HepG2 (cell line): Measurements from ENCODE around the gene ITGA7. TPM values are rescaled to one million over a fixed set of nuclear protein-coding genes. Genes with fewer than 3 reads are reported as not detected.

Source experiments
- ATAC-seq: fragments of 200-7000 bp; cut with Tn5 transposase; 3 replicates; pipeline ENCODE4 v1.9.1; 2020; ENCODE audit warnings: mild to moderate bottlenecking, moderate library complexity
- BruUV-seq: library from RNA; stranded (reverse); fragments of 400-500 nt; replicated peaks from 2 replicates; lab custom pipeline; 2021; lab: Mats Ljungman, UMichigan
- CTCF ChIA-PET: fragments of 300-600 bp; formaldehyde crosslinking; extraction: SDS; loops from one replicate; lab custom pipeline; 2021; ENCODE audit warnings: low total read pairs, inconsistent platforms, low intra/inter-chr PET ratio; lab: Yijun Ruan, JAX
- POLR2A ChIA-PET: fragments of 350-600 bp; sonication (Branson Sonifier 250); formaldehyde crosslinking; loops from one replicate; lab custom pipeline; 2020; ENCODE audit warnings: antibody characterized with exemption, inconsistent platforms; lab: Yijun Ruan, JAX
- DNase-seq: peaks from one replicate; pipeline ENCODE4 v3.0.0-alpha.2; 2015; ENCODE audit warnings: low spot score
- FAIRE-seq: peaks from 3 replicates; lab custom pipeline; 2011; peaks lifted over from hg19 to GRCh38; lab: Jason Lieb, UNC
- H2AFZ ChIP-seq: one replicate; pipeline ENCODE4 v1.6.1; 2011; ENCODE audit warnings: low read length, inconsistent platforms
- H3K27ac ChIP-seq: fragments of 300-600 bp; 3 replicates; pipeline ENCODE4 v1.8.0; 2011; ENCODE audit warnings: mixed run types, mild to moderate bottlenecking, mixed read lengths, low read length, inconsistent platforms; ENCODE audit not compliant: insufficient read depth; ENCODE audit errors: extremely low read length
- H3K27me3 ChIP-seq, 2 experiments: fragments of 200-600 bp in 1 of 2; 2 replicates in 1 of 2; 3 replicates in 1 of 2; pipeline versions ENCODE4 v1.6.0 to v1.8.0; 2011; ENCODE audit warnings: low read length in 2 of 2, mild to moderate bottlenecking in 2 of 2, moderate library complexity in 2 of 2, inconsistent platforms in 1 of 2; ENCODE audit not compliant: insufficient read depth in 2 of 2, control insufficient read depth in 1 of 2
- H3K36me3 ChIP-seq, 2 experiments: fragments of 200-600 bp in 1 of 2; replicated peaks in 1 of 2; 2 replicates in 1 of 2; 3 replicates in 1 of 2; pipeline versions ENCODE4 v1.5.1 to v1.8.0; 2011; ENCODE audit warnings: low read length in 2 of 2, inconsistent platforms in 1 of 2; ENCODE audit not compliant: insufficient read depth in 2 of 2, control insufficient read depth in 1 of 2
- H3K4me1 ChIP-seq: 2 replicates; pipeline ENCODE4 v1.5.1; 2012; ENCODE audit warnings: low read length, inconsistent platforms; ENCODE audit not compliant: insufficient read depth
- H3K4me2 ChIP-seq: 2 replicates; pipeline ENCODE4 v1.6.0; 2011; ENCODE audit warnings: low read depth, low read length, inconsistent platforms
- H3K4me3 ChIP-seq, 3 experiments: fragments of 200-600 bp in 1 of 3; sonication (generic), shearing (Covaris generic) in 1 of 3; replicated peaks in 1 of 3; 2 replicates each; pipeline ENCODE4 v1.5.1; 2011 to 2016; ENCODE audit warnings: low read length in 3 of 3, inconsistent platforms in 2 of 3, low read depth in 2 of 3, mild to moderate bottlenecking in 2 of 3, control low read depth in 1 of 3, mixed read lengths in 1 of 3; ENCODE audit not compliant: insufficient read depth in 1 of 3
- H3K79me2 ChIP-seq: one replicate; pipeline ENCODE4 v1.6.1; 2011; ENCODE audit warnings: low read length, inconsistent platforms; ENCODE audit not compliant: insufficient read depth
- H3K9ac ChIP-seq: 2 replicates; pipeline ENCODE4 v1.6.0; 2011; ENCODE audit warnings: mild to moderate bottlenecking, low read depth, low read length, inconsistent platforms; ENCODE audit not compliant: insufficient read depth
- H3K9me3 ChIP-seq: 2 replicates; pipeline ENCODE4 v1.5.1; 2012; ENCODE audit warnings: mild to moderate bottlenecking, low read length
- H4K20me1 ChIP-seq: 2 replicates; pipeline ENCODE4 v1.6.0; 2011; ENCODE audit warnings: inconsistent platforms, mild to moderate bottlenecking, low read length, moderate library complexity; ENCODE audit not compliant: insufficient read depth
- ADNP ChIP-seq: sonication (generic); formaldehyde crosslinking; IDR thresholded peaks from 2 replicates; pipeline ENCODE4 v1.4.0; 2020; ENCODE audit warnings: missing genetic modification reagents
- MEIS1 ChIP-seq: sonication (generic); formaldehyde crosslinking; IDR thresholded peaks from 2 replicates; pipeline ENCODE4 v1.9.0; 2021; ENCODE audit warnings: mild to moderate bottlenecking, missing genetic modification reagents, moderate library complexity, borderline replicate concordance
- SCMH1 ChIP-seq: sonication (generic); formaldehyde crosslinking; IDR thresholded peaks from 2 replicates; pipeline ENCODE4 v1.9.0; 2021; ENCODE audit warnings: missing genetic modification reagents, mild to moderate bottlenecking, borderline replicate concordance
- SMAD1 ChIP-seq: sonication (generic); formaldehyde crosslinking; IDR thresholded peaks from 2 replicates; pipeline ENCODE4 v1.4.0; 2020; ENCODE audit warnings: missing genetic modification reagents, low read depth, mild to moderate bottlenecking, borderline replicate concordance
- USF2 ChIP-seq, 2 experiments: sonication (generic) in 1 of 2; formaldehyde crosslinking in 1 of 2; IDR thresholded peaks; 2 replicates each; pipeline versions ENCODE4 v1.5.1 to v1.6.1; 2011 to 2020; ENCODE audit warnings: borderline replicate concordance in 1 of 2, low read depth in 1 of 2, low read length in 1 of 2, mild to moderate bottlenecking in 1 of 2, missing genetic modification reagents in 1 of 2, moderate library complexity in 1 of 2
- WIZ ChIP-seq: sonication (generic); formaldehyde crosslinking; IDR thresholded peaks from 2 replicates; pipeline ENCODE4 v1.5.1; 2020; ENCODE audit warnings: mild to moderate bottlenecking, missing genetic modification reagents
- ZFYVE20 ChIP-seq: sonication (generic); formaldehyde crosslinking; IDR thresholded peaks from 2 replicates; pipeline ENCODE4 v1.8.0; 2023; ENCODE audit warnings: low read depth, mild to moderate bottlenecking, moderate library complexity, missing genetic modification reagents, borderline replicate concordance
- ZNF260 ChIP-seq: sonication (generic); formaldehyde crosslinking; IDR thresholded peaks from 2 replicates; pipeline ENCODE4 v1.4.0; 2020; ENCODE audit warnings: missing genetic modification reagents, low read depth, mild to moderate bottlenecking, borderline replicate concordance
- ZNF468 ChIP-seq: sonication (generic); formaldehyde crosslinking; IDR thresholded peaks from 2 replicates; pipeline ENCODE4 v1.8.0; 2022; ENCODE audit warnings: mild to moderate bottlenecking, moderate library complexity, missing genetic modification reagents
- ZNF724P ChIP-seq: sonication (generic); formaldehyde crosslinking; IDR thresholded peaks from 2 replicates; pipeline ENCODE4 v1.8.0; 2022; ENCODE audit warnings: missing genetic modification reagents, borderline replicate concordance
- ZNF781 ChIP-seq: sonication (generic); formaldehyde crosslinking; IDR thresholded peaks from 2 replicates; pipeline ENCODE4 v1.5.1; 2020; ENCODE audit warnings: borderline replicate concordance, mild to moderate bottlenecking, missing genetic modification reagents; ENCODE audit errors: not compliant biosample characterization
- WGBS: methylation state at CpG from one replicate; pipeline ENCODE4 v1.1.6; 2017; ENCODE audit warnings: low lambda C conversion rate; 5-methylcytosine and 5-hydroxymethylcytosine counted together
- in situ Hi-C: cut with HindIII; loops from 2 replicates; pipeline ENCODE4 v1.10.0; 2017; ENCODE audit warnings: low pct_unique_long_range_greater_than_20kb; ENCODE audit not compliant: extremely low pct_ligation_motif_present
- intact Hi-C: fragments of 100-400 bp; cut with micrococcal nuclease; formaldehyde crosslinking; loops from one replicate; pipeline ENCODE4 v1.10.0; 2022; ENCODE audit not compliant: unreplicated experiment
- polyA plus RNA-seq, 8 experiments: library from polyadenylated mRNA; depleted of rRNA in 3 of 8; stranded (reverse) in 7 of 8; unstranded in 1 of 8; fragments of >200 nt; fragmentation: Illumina TruSeq in 4 of 8; extraction: Trizol in 4 of 8; gene quantifications; 2 replicates each; pipeline versions ENCODE4 v1.2.1 to v1.2.3, GENCODE V29; 2011 to 2016; ENCODE audit warnings: low read depth in 4 of 8, missing spikeins in 1 of 8, mixed read lengths in 1 of 8; ENCODE audit not compliant: insufficient read depth in 1 of 8
- total RNA-seq, 5 experiments: library from RNA; depleted of rRNA; stranded (reverse); fragments of >200 nt; fragmentation: Illumina TruSeq; extraction: Trizol; gene quantifications; 2 replicates each; pipeline ENCODE4 v1.2.3, GENCODE V29; 2016; ENCODE audit warnings: low read depth in 1 of 5

ITGA7 gene
- total and polyA plus RNA-seq, 2 of the 13 experiments (the other 11 are each of a cell fraction or from before 2014, with no cell fraction given): 0.65 to 0.75 TPM

- H2AFZ ChIP-seq: no peak overlapping the region
- CTCF ChIA-PET: no interaction called here
- no peaks in the 10 kb centered on the region for H3K79me2 ChIP-seq
- POLR2A ChIA-PET: interaction anchor here (1.4 to 3.4 kb wide), 4 partner anchors 9 to 25 kb away, joined by 3 to 14 read pairs (median 8); partner anchors contain the start of genes BLOC1S1, CD63 and RDH5
- H3K27ac ChIP-seq: no peak overlapping the region
- in situ Hi-C loops: no loop called here
- H3K4me3 ChIP-seq: 0 out of 6 replicates have a peak overlapping the region, but pooled peaks of 1 of the 3 experiments have one; percentile 29
- DNase-seq (no peak), ATAC-seq (no peak)
- H3K27me3 ChIP-seq: peaks cover 1 to 57% of the 10 kb centered on the region in 2 experiments; a peak in 4 of 5 replicates
- WGBS: 67% methylated on average over 2 of the region's 2 CpGs
- TF ChIP-seq ZNF468 (no peak), WIZ (CRISPR knock-in tag) (no peak), USF2 (IDR thresholded peaks at IDR 0.05; ENCODE audit: low read depth, low read length) (no peak), USF2 (CRISPR knock-in tag; IDR thresholded peaks at IDR 0.05; ENCODE audit: borderline replicate concordance) (no peak), SMAD1 (CRISPR knock-in tag) (no peak), ZNF781 (CRISPR knock-in tag) (no peak), ZNF724P (no peak), ZNF260 (CRISPR knock-in tag) (no peak), ZFYVE20 (CRISPR knock-in tag) (no peak), MEIS1 (CRISPR knock-in tag) (no peak), ADNP (CRISPR knock-in tag) (no peak), SCMH1 (CRISPR knock-in tag) (no peak)
- TF ChIP-seq, all 625 proteins: peak for 0
- Histone ChIP-seq H3K9ac (no peak overlapping the region), H3K9me3 (no peaks in the 10 kb centered on the region), H4K20me1 (no peaks in the 10 kb centered on the region; the same call in 1 of the 2 replicates), H3K36me3 (no peaks in the 10 kb centered on the region), H3K4me2 (peak overlapping the region; percentile 75), H3K4me1 (peaks cover 62% of the 10 kb centered on the region)
- no peak for FAIRE-seq
- intact Hi-C loops: loop anchor here (2.0 kb wide), 1 partner anchor 14 kb away; the partner anchor contains the start of gene RDH5
- BruUV-seq: no TSS peak
Measured at GRCh38 chr12:55706568-55707218, 1.0 kb downstream of the ITGA7 start.
